AG09309 (cell line): ENCODE data around the gene PPM1K.

ENCODE experiments used
- DNase-seq: peaks from one replicate; pipeline ENCODE4 v3.0.0-alpha.2; 2010; ENCODE audit warnings: low read depth
- H3K4me3 ChIP-seq: 2 replicates; pipeline ENCODE4 v1.5.1; 2011; ENCODE audit warnings: mild to moderate bottlenecking, low read depth, low read length, moderate library complexity; ENCODE audit not compliant: control insufficient read depth
- CTCF ChIP-seq: IDR thresholded peaks from 2 replicates; pipeline ENCODE4 v1.5.1; 2011; ENCODE audit warnings: mild to moderate bottlenecking, low read depth, low read length, inconsistent platforms; ENCODE audit not compliant: insufficient read depth, control insufficient read depth; ENCODE audit errors: missing control alignments

Gene PPM1K

DNA sequence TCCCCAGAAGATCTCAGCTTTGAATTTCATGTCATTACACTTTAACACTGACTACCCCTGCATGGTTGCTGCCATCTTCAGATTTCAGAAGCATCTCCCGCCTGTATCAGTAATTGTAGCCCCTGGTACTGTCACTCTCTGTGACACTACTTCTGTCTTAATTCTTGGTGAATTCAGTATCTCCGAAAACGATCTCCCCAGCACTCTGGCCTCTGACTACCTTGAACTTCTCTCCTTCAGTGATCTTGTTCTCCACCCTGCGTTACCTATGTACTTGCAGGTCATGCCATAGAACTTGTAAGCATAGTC lies 72.2 kb downstream of the PPM1K start:
- H3K4me3 ChIP-seq = no peak overlapping the region
- DNase-seq = no peak
- TF ChIP-seq CTCF = no peak

GRCh38 chr4:88211473-88212252 lies 72.7 kb downstream of the PPM1K start:
- DNase-seq = no peak
- no peak overlapping the region for H3K4me3 ChIP-seq
- peak; percentile 59 for TF ChIP-seq CTCF

- no peak overlapping the region for H3K4me3 ChIP-seq
- no peak for DNase-seq
- TF ChIP-seq CTCF = no peak
Observed at GRCh38 chr4:88208156-88208555, 76.2 kb downstream of the PPM1K start.
